GM12878 (cell line): ENCODE measurements around the gene KCNK13. TPM values are rescaled to one million over a fixed set of nuclear protein-coding genes. Genes with fewer than 3 reads are reported as not detected.

Source experiments
- ATAC-seq: fragments of 200-7000 bp; cut with Tn5 transposase; 3 replicates; pipeline ENCODE4 v1.9.1; 2020; ENCODE audit warnings: mild to moderate bottlenecking, moderate library complexity
- BruUV-seq: library from RNA; stranded (reverse); fragments of 400-500 nt; replicated peaks from 2 replicates; lab custom pipeline; 2021; lab: Mats Ljungman, UMichigan
- CTCF ChIA-PET: fragments of 300-600 bp; sonication (Branson Sonifier 250); formaldehyde crosslinking; extraction: SDS; loops from one replicate; lab custom pipeline; 2021; ENCODE audit warnings: inconsistent platforms; lab: Yijun Ruan, JAX
- POLR2A ChIA-PET: fragments of 350-600 bp; formaldehyde crosslinking; extraction: SDS; loops from one replicate; lab custom pipeline; 2021; ENCODE audit warnings: inconsistent platforms; lab: Charles Lee
- RAD21 ChIA-PET: fragments of 300-600 bp; sonication (Branson Sonifier 250); formaldehyde crosslinking; loops from one replicate; lab custom pipeline; 2023; ENCODE audit warnings: antibody characterized with exemption; ENCODE audit not compliant: unreplicated experiment; lab: Charles Lee
- SMC1A ChIA-PET: fragments of 300-600 bp; sonication (Branson Sonifier 250); formaldehyde crosslinking; loops from one replicate; lab custom pipeline; 2023; ENCODE audit not compliant: unreplicated experiment, uncharacterized antibody; lab: Charles Lee
- DNase-seq: peaks from one replicate; pipeline ENCODE4 v3.0.0-alpha.2; 2011; ENCODE audit warnings: low read depth, low spot score
- FAIRE-seq: peaks from 3 replicates; lab custom pipeline; 2011; peaks lifted over from hg19 to GRCh38; lab: Jason Lieb, UNC
- H2AFZ ChIP-seq: 2 replicates; pipeline ENCODE4 v1.6.0; 2011; ENCODE audit warnings: low read depth, low read length, control low read depth; ENCODE audit not compliant: control insufficient read depth
- H3K27ac ChIP-seq: 2 replicates; pipeline ENCODE4 v1.5.1; 2011; ENCODE audit warnings: control low read depth; ENCODE audit not compliant: control insufficient read depth, insufficient read depth
- H3K27me3 ChIP-seq, 2 experiments: replicated peaks in 1 of 2; 2 replicates each; pipeline versions ENCODE4 v1.6.0 to v1.6.1; 2011; ENCODE audit warnings: low read length in 1 of 2; ENCODE audit not compliant: control insufficient read depth in 2 of 2, insufficient read depth in 2 of 2
- H3K36me3 ChIP-seq, 2 experiments: 2 replicates each; pipeline ENCODE4 v1.5.1; 2011; ENCODE audit warnings: low read length in 1 of 2; ENCODE audit not compliant: control insufficient read depth in 2 of 2, insufficient read depth in 2 of 2
- H3K4me1 ChIP-seq: 2 replicates; pipeline ENCODE4 v1.6.1; 2011; ENCODE audit warnings: mild to moderate bottlenecking, low read length, moderate library complexity, mixed read lengths; ENCODE audit not compliant: control insufficient read depth, insufficient read depth
- H3K4me2 ChIP-seq: 2 replicates; pipeline ENCODE4 v1.6.0; 2011; ENCODE audit warnings: control low read depth; ENCODE audit not compliant: control insufficient read depth, insufficient read depth
- H3K4me3 ChIP-seq: fragments of 200-600 bp; sonication (generic); 2 replicates; pipeline ENCODE4 v1.5.1; 2016
- H3K79me2 ChIP-seq: 2 replicates; pipeline ENCODE4 v1.6.0; 2011; ENCODE audit warnings: low read length; ENCODE audit not compliant: control insufficient read depth, insufficient read depth
- H3K9ac ChIP-seq: 2 replicates; pipeline ENCODE4 v1.8.0; 2011; ENCODE audit warnings: low read length, control low read depth, mixed read lengths; ENCODE audit not compliant: control insufficient read depth, insufficient read depth
- H3K9me3 ChIP-seq: replicated peaks from 3 replicates; pipeline ENCODE4 v1.5.1; 2011; ENCODE audit warnings: mild to moderate bottlenecking, low read length; ENCODE audit not compliant: control insufficient read depth, insufficient read depth
- H4K20me1 ChIP-seq: 2 replicates; pipeline ENCODE4 v1.6.0; 2011; ENCODE audit not compliant: control insufficient read depth, insufficient read depth
- ATF3 ChIP-seq: IDR thresholded peaks from 2 replicates; pipeline ENCODE4 v1.6.1; 2011; ENCODE audit warnings: low read depth, mild to moderate bottlenecking, low read length, moderate library complexity, borderline replicate concordance; ENCODE audit errors: extremely low read depth
- ESRRA ChIP-seq: IDR thresholded peaks from 2 replicates; pipeline ENCODE4 v1.6.1; 2012; ENCODE audit warnings: mild to moderate bottlenecking, low read length, improper control_type of control experiment
- NKRF ChIP-seq: fragments of 450-650 bp; conservative IDR thresholded peaks from 2 replicates; pipeline ENCODE4 v1.6.1; 2017; ENCODE audit warnings: mild to moderate bottlenecking, moderate library complexity
- PBX3 ChIP-seq: IDR thresholded peaks from 2 replicates; pipeline ENCODE4 v1.6.1; 2011; ENCODE audit warnings: mild to moderate bottlenecking, low read depth, low read length, moderate library complexity; ENCODE audit not compliant: insufficient replicate concordance
- SIN3A ChIP-seq: IDR thresholded peaks from 2 replicates; pipeline ENCODE4 v1.6.1; 2012; ENCODE audit warnings: low read depth, low read length, improper control_type of control experiment
- SIX5 ChIP-seq: IDR thresholded peaks from 2 replicates; pipeline ENCODE4 v1.6.1; 2011; ENCODE audit warnings: mild to moderate bottlenecking, low read depth, low read length, moderate library complexity; ENCODE audit not compliant: severe bottlenecking
- SMAD1 ChIP-seq: fragments of 450-650 bp; IDR thresholded peaks from 2 replicates; pipeline ENCODE4 v1.6.1; 2018; ENCODE audit warnings: mild to moderate bottlenecking, low read depth; ENCODE audit not compliant: partially characterized antibody
- SREBF1 ChIP-seq: IDR thresholded peaks from 2 replicates; pipeline ENCODE4 v1.6.1; 2012; ENCODE audit warnings: mild to moderate bottlenecking, low read length
- STAT3 ChIP-seq: IDR thresholded peaks from 2 replicates; pipeline ENCODE4 v1.6.1; 2011; ENCODE audit warnings: low read depth, low read length, improper control_type of control experiment
- ZBED1 ChIP-seq: IDR thresholded peaks from 2 replicates; pipeline ENCODE4 v1.6.1; 2016; ENCODE audit warnings: borderline replicate concordance
- ZBTB40 ChIP-seq: fragments of 450-650 bp; IDR thresholded peaks from 2 replicates; pipeline ENCODE4 v1.6.1; 2016; ENCODE audit warnings: mild to moderate bottlenecking, moderate library complexity, borderline replicate concordance
- WGBS: methylation state at CpG from one replicate; pipeline ENCODE4 v1.1.6; 2016; ENCODE audit warnings: low lambda C conversion rate; ENCODE audit not compliant: insufficient replicate concordance, insufficient coverage; ENCODE audit errors: missing lambda C conversion rate; 5-methylcytosine and 5-hydroxymethylcytosine counted together
- in situ Hi-C: fragments of 300-500 bp; cut with MboI; formaldehyde crosslinking; loops from 9 replicates; pipeline ENCODE4 v1.14.3; 2018; ENCODE audit warnings: mixed read lengths
- intact Hi-C: fragments of 100-400 bp; cut with micrococcal nuclease; formaldehyde crosslinking; loops from one replicate; pipeline ENCODE4 v1.14.2; 2022; ENCODE audit not compliant: unreplicated experiment
- polyA plus RNA-seq, 11 experiments: library from polyadenylated mRNA; depleted of rRNA in 4 of 11; unstranded in 6 of 11; stranded (reverse) in 5 of 11; fragments of >200 nt; fragmentation: Nextera tagmentation in 4 of 11; fragmentation: Illumina TruSeq in 1 of 11; extraction: Ambion mirVana in 4 of 11; extraction: Trizol in 1 of 11; gene quantifications; 1 replicate in 1 of 11; 2 replicates in 10 of 11; pipeline versions ENCODE4 v1.2.1 to v1.2.3, GENCODE V29; 2011 to 2016; ENCODE audit warnings: inconsistent platforms in 2 of 11, missing spikeins in 2 of 11, low read depth in 1 of 11
- total RNA-seq, 4 experiments: library from RNA; depleted of rRNA in 3 of 4; stranded (reverse); fragments of >200 nt in 3 of 4; fragmentation: Illumina TruSeq in 1 of 4; extraction: Trizol in 1 of 4; gene quantifications; 2 replicates each; pipeline versions ENCODE4 v1.2.1 to v1.2.3, GENCODE V29; 2013 to 2021

The KCNK13 gene
- total and polyA plus RNA-seq, 10 of the 15 experiments (the other 5 are each of a cell fraction or from before 2014, with no cell fraction given): not detected

- TF ChIP-seq STAT3 (no peak), SIN3A (no peak), SMAD1 (no peak), ZBED1 (no peak), ATF3 (no peak), SIX5 (no peak), PBX3 (no peak), ESRRA (no peak), NKRF (no peak), SREBF1 (no peak), ZBTB40 (no peak)
- no peak for DNase-seq
- ChIA-PET SMC1A (no interaction called here), CTCF (no interaction called here), RAD21 (no interaction called here), POLR2A (no interaction called here)
- no peak for ATAC-seq
- intact Hi-C loops (no loop called here), in situ Hi-C loops (no loop called here)
- H3K4me3 ChIP-seq: no peak overlapping the region
- no TSS peak for BruUV-seq
- H3K79me2 ChIP-seq: no peaks in the 10 kb centered on the region
- no peaks in the 10 kb centered on the region for H4K20me1 ChIP-seq
- H3K4me1 ChIP-seq: no peaks in the 10 kb centered on the region
- FAIRE-seq: no peak
- no peaks in the 10 kb centered on the region for H3K9me3 ChIP-seq
- no peak overlapping the region for H3K4me2 ChIP-seq
- no peak overlapping the region for H3K9ac ChIP-seq
- WGBS: 38% methylated on average over 2 of the region's 2 CpGs
- H2AFZ ChIP-seq: no peak overlapping the region
- H3K27me3 ChIP-seq: no peaks in the 10 kb centered on the region
- no peak overlapping the region for H3K27ac ChIP-seq
- H3K36me3 ChIP-seq: no peaks in the 10 kb centered on the region
These were observed 8.8 kb upstream of the KCNK13 start for GRCh38 chr14:90053044-90053443.
